ENCODE data around the gene ANKS1B. TPM values are rescaled to one million over a fixed set of nuclear protein-coding genes. Genes with fewer than 3 reads are reported as not detected.

ANKS1B gene
- total RNA-seq, 1 donor from 2014 or later: 0.86 TPM

GRCh38 chr12:98709022-98709421 lies 1275.7 kb downstream of the ANKS1B start:
- intact Hi-C loops (cut with micrococcal nuclease): no loop called here

GRCh38 chr12:98701166-98701565 lies 1283.6 kb downstream of the ANKS1B start:
- intact Hi-C loops (cut with micrococcal nuclease): no loop called here

GRCh38 chr12:98699586-98699985 lies 1285.2 kb downstream of the ANKS1B start:
- intact Hi-C loops (cut with micrococcal nuclease): loop anchor here (1.0 to 2.0 kb wide), 2 partner anchors 41 to 299 kb away; no protein-coding TSS in a partner anchor

GRCh38 chr12:98698603-98699463 lies 1285.9 kb downstream of the ANKS1B start:
- intact Hi-C loops (cut with micrococcal nuclease): loop anchor here (1.0 to 2.0 kb wide), 2 partner anchors 42 to 299 kb away; no protein-coding TSS in a partner anchor

- intact Hi-C loops (cut with micrococcal nuclease): no loop called here
Measured at GRCh38 chr12:98697209-98697608, 1287.5 kb downstream of the ANKS1B start.

GRCh38 chr12:98696036-98696646 lies 1288.6 kb downstream of the ANKS1B start:
- intact Hi-C loops (cut with micrococcal nuclease): no loop called here

- intact Hi-C loops (cut with micrococcal nuclease): no loop called here
Measured at GRCh38 chr12:98691351-98691750, 1293.4 kb downstream of the ANKS1B start.

GRCh38 chr12:98686603-98687002 lies 1298.1 kb downstream of the ANKS1B start:
- intact Hi-C loops (cut with micrococcal nuclease): no loop called here

Other genes starting within 250 kb of the ANKS1B start
- gene BLTP3B, start 157.9 kb upstream of the ANKS1B start, total RNA-seq: 29.6 and 32.1 TPM in 2 replicates
- 29.2 and 33.6 TPM in 2 replicates for gene ACTR6, start 215.9 kb upstream of the ANKS1B start, total RNA-seq

Data from T-helper 2 cell treated with Interferon-gamma antibody and Interleukin-4, amounts not matched to agents 100 ng/mL and 5 ng/mL, for 36 hours (primary cell).